ENCODE results near the gene THSD7B.
"Not testable (repeated sequence)": the region's sequence is repeated elsewhere in the genome, so short reads cannot be mapped to it uniquely, and the experiment has no call there.

The THSD7B gene

GRCh38 chr2:137096187-137096586 is 330.8 kb downstream of the THSD7B start:
- no peak for DNase-seq (ENCODE audit: low spot score)
- in situ Hi-C loops (cut with MboI; ENCODE audit: low sequenced_read_pairs, unreplicated experiment), result no loop called here
- TF ChIP-seq, protein P1, sequence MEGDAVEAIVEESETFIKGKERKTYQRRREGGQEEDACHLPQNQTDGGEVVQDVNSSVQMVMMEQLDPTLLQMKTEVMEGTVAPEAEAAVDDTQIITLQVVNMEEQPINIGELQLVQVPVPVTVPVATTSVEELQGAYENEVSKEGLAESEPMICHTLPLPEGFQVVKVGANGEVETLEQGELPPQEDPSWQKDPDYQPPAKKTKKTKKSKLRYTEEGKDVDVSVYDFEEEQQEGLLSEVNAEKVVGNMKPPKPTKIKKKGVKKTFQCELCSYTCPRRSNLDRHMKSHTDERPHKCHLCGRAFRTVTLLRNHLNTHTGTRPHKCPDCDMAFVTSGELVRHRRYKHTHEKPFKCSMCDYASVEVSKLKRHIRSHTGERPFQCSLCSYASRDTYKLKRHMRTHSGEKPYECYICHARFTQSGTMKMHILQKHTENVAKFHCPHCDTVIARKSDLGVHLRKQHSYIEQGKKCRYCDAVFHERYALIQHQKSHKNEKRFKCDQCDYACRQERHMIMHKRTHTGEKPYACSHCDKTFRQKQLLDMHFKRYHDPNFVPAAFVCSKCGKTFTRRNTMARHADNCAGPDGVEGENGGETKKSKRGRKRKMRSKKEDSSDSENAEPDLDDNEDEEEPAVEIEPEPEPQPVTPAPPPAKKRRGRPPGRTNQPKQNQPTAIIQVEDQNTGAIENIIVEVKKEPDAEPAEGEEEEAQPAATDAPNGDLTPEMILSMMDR (IDR thresholded peaks at IDR 0.05; ENCODE audit: borderline replicate concordance, control extremely low read depth, extremely low read depth, insufficient read depth, missing control alignments), result no peak

GRCh38 chr2:137096693-137097092 is 331.3 kb downstream of the THSD7B start:
- TF ChIP-seq, protein P1 (IDR thresholded peaks at IDR 0.05; ENCODE audit: borderline replicate concordance, control extremely low read depth, extremely low read depth, insufficient read depth, missing control alignments), result no peak
- in situ Hi-C loops (cut with MboI; ENCODE audit: low sequenced_read_pairs, unreplicated experiment), result no loop called here
- no peak for DNase-seq (ENCODE audit: low spot score)

DNA sequence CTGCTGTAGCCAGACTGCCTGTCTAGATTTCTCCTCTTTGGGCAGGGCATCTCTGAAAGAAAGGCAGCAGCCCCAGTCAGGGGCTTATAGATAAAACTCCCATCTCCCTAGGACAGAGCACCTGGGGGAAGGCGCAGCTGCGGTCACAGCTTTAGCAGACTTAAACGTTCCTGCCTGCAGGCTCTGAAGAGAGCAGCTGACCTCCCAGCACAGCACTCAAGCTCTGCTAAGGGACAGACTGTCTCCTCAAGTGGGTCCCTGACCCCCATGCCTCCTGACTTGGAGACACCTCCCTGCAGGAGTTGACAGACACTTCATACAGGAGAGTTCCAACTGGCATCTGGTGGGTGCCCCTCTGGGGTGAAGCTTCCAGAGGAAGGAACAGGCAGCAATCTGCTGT is 336.5 kb downstream of the THSD7B start:
- DNase-seq (ENCODE audit: low spot score); in situ Hi-C loops (cut with MboI; ENCODE audit: low sequenced_read_pairs, unreplicated experiment): not testable (repeated sequence)

DNA sequence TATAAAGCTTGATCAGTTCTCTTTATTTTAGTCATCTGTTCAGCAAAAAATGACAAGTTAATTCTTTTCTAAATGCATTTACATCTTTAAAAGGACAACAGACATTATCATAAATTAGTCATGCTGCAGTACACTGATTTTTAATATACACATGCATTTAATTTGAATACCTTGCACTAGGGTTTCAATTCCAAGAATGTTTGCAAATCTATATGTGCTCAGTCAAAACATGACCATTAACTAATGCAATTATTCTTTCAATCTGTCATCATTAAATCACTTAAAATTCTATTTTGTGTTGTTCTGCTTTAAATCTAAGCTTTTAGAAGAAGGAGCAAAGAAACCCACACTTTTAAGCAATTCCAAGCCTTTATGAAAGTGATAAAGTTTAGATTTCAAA is 342.6 kb downstream of the THSD7B start:
- in situ Hi-C loops (cut with MboI; ENCODE audit: low sequenced_read_pairs, unreplicated experiment), result no loop called here
- no peak for DNase-seq (ENCODE audit: low spot score)

GRCh38 chr2:137111896-137112295 is 346.6 kb downstream of the THSD7B start:
- in situ Hi-C loops (cut with MboI; ENCODE audit: low sequenced_read_pairs, unreplicated experiment), result no loop called here
- TF ChIP-seq, protein P1 (IDR thresholded peaks at IDR 0.05; ENCODE audit: borderline replicate concordance, control extremely low read depth, extremely low read depth, insufficient read depth, missing control alignments), result no peak
- no peak for DNase-seq (ENCODE audit: low spot score)

More for the DNA sequence above, 342.6 kb downstream of the THSD7B start:
- TF ChIP-seq, protein P1 (IDR thresholded peaks at IDR 0.05; ENCODE audit: borderline replicate concordance, control extremely low read depth, extremely low read depth, insufficient read depth, missing control alignments), result no peak

DNA sequence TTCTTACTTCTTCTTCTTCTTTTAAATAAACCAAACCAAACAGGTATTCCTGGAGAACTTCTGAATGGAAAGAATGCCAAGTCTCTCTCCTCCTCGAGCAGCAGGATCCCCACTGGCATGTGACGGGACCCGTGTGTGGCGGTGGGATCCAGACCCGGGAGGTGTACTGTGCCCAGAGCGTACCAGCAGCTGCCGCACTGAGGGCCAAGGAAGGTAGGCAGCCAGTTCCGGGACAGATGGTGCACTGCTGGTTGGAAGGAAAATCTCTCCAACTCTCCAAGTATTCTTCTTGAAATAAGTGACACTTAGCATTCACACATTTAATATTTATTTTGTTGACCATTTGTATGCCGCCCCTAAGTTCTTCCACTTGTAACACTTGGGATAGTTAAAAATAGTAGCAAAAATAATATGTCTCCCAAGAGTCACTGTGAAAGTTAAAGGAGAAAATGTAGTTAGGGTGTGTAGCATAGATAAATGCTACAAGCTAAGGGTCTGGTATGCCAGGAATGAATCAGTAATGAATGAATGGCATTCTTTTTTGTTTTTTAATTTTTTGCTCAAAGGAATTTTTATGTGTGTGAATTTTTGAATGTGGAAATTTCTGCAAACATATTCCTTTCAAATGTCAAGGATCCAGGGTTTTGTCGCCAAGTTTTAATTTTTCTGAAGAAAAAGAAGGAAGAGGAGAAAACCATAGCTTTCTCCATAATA is 349.9 kb downstream of the THSD7B start:
- in situ Hi-C loops (cut with MboI; ENCODE audit: low sequenced_read_pairs, unreplicated experiment), result no loop called here
- TF ChIP-seq, protein P1 (IDR thresholded peaks at IDR 0.05; ENCODE audit: borderline replicate concordance, control extremely low read depth, extremely low read depth, insufficient read depth, missing control alignments), result no peak
- no peak for DNase-seq (ENCODE audit: low spot score)

GRCh38 chr2:137115795-137116089 is 350.4 kb downstream of the THSD7B start:
- TF ChIP-seq, protein P1 (IDR thresholded peaks at IDR 0.05; ENCODE audit: borderline replicate concordance, control extremely low read depth, extremely low read depth, insufficient read depth, missing control alignments), result no peak
- in situ Hi-C loops (cut with MboI; ENCODE audit: low sequenced_read_pairs, unreplicated experiment), result no loop called here
- DNase-seq (ENCODE audit: low spot score), result no peak

Measured in GM13976 (cell line).